ENCODE data around the gene TULP4. TPM values are rescaled to one million over a fixed set of nuclear protein-coding genes. Genes with fewer than 3 reads are reported as not detected.

The TULP4 gene
- polyA plus RNA-seq, 3 donors, result 6.5 to 10.6 (median 7.9) TPM

DNA sequence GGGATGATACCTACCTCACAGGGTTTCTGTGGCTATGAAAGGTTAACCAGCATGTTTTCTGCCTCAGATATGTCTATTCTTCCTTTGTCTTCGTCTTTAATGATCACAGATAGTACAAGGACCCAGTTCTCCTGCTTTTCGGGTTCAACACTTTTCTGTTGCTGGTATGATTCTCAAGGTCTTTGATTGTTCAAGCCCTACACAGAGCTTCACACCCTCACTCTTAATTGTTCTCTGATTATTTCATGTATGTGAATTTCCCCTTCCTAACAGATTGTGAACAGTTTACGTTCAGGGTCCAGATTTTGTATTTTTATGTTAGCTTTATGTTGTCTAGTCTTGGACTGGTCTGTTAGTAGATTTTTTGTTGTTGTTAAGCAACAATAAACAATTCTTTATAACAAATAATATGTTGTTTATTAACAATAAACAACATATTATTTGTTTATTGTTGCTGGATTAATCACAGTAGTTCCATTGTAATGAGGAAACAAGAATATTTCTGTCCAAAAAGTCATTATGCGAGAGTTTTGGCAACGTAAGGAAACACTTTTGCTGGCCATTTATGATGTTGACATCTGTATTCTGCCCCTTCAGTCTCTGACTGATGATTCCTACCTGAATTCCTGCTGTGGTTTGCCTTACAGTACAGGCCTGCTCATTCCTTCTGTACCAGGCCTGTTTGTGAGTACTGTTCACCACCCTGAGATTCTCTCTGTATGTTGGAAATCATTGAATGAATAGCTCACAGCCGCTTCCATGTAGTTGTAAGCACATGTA, 27.2 kb upstream of the TULP4 start:
- H3K4me2 ChIP-seq (replicated peaks; ENCODE audit: extremely low read depth, low read length, poor library complexity, severe bottlenecking), result no peak overlapping the region
- no peaks in the 10 kb centered on the region for H3K27me3 Mint-ChIP-seq (ENCODE audit: low read depth in 3 of 3)
- no peak overlapping the region for H3K27ac Mint-ChIP-seq
- no peaks in the 10 kb centered on the region for H4K20me1 ChIP-seq (ENCODE audit: insufficient read depth, low read length)
- H3K36me3 ChIP-seq (replicated peaks in 1 of 2; ENCODE audit: control insufficient read depth in 1 of 2, insufficient read depth in 2 of 2, low read length in 2 of 2), result no peaks in the 10 kb centered on the region
- no peak overlapping the region for H3K4me3 Mint-ChIP-seq
- no peaks in the 10 kb centered on the region for H3K9me3 ChIP-seq (replicated peaks in 1 of 2; ENCODE audit: control insufficient read depth in 1 of 2, insufficient read depth in 1 of 2, low read length in 2 of 2)
- WGBS (ENCODE audit: insufficient coverage), result 89% methylated on average over 4 of the region's 6 CpGs
- no peaks in the 10 kb centered on the region for H3K4me1 ChIP-seq (ENCODE audit: control insufficient read depth in 1 of 2, insufficient read depth in 2 of 2, low read length in 2 of 2)
- H3K27ac ChIP-seq (ENCODE audit: low read depth in 1 of 2, low read length in 2 of 2), result no peak overlapping the region
- DNase-seq, result no peak
- no peak overlapping the region for H2AFZ ChIP-seq (ENCODE audit: insufficient read depth, low read depth, low read length, poor library complexity, severe bottlenecking)
- intact Hi-C loops (cut with micrococcal nuclease), result no loop called here
- no peak overlapping the region for H3K9ac ChIP-seq (ENCODE audit: insufficient read depth, low read length, poor library complexity, severe bottlenecking)
- H3K79me2 ChIP-seq (ENCODE audit: insufficient read depth, low read length), result no peaks in the 10 kb centered on the region
- H3K36me3 Mint-ChIP-seq, result peaks cover 1 to 7% of the 10 kb centered on the region in 2 donors
- no peaks in the 10 kb centered on the region for H3K9me3 Mint-ChIP-seq
- H3K4me1 Mint-ChIP-seq, result no peaks in the 10 kb centered on the region
- no peaks in the 10 kb centered on the region for H3K27me3 ChIP-seq (ENCODE audit: control insufficient read depth in 2 of 2, insufficient read depth in 2 of 2, low read length in 2 of 2)
- TF ChIP-seq, protein P1, sequence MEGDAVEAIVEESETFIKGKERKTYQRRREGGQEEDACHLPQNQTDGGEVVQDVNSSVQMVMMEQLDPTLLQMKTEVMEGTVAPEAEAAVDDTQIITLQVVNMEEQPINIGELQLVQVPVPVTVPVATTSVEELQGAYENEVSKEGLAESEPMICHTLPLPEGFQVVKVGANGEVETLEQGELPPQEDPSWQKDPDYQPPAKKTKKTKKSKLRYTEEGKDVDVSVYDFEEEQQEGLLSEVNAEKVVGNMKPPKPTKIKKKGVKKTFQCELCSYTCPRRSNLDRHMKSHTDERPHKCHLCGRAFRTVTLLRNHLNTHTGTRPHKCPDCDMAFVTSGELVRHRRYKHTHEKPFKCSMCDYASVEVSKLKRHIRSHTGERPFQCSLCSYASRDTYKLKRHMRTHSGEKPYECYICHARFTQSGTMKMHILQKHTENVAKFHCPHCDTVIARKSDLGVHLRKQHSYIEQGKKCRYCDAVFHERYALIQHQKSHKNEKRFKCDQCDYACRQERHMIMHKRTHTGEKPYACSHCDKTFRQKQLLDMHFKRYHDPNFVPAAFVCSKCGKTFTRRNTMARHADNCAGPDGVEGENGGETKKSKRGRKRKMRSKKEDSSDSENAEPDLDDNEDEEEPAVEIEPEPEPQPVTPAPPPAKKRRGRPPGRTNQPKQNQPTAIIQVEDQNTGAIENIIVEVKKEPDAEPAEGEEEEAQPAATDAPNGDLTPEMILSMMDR (IDR thresholded peaks at IDR 0.05), result no peak
- H3K4me3 ChIP-seq (replicated peaks in 1 of 3; ENCODE audit: low read depth in 2 of 3, low read length in 3 of 3), result no peak overlapping the region

DNA sequence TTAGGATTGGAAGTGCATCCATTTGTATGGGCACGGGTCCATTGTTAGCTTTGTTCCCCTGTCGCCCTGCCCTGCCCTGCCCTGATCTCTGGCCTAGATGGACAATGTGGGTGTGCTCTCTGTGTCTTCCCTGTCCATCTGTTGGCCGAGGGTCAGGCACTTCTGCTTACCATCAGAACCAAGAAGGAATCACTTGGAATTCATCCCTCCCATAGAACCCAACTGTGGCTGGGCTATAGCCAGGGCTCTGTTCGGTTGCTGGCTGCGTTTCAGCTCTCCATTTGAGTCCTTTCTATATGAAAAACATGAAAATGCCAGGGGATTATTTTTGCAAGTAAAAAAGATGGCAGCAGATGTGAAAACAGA, 26.6 kb upstream of the TULP4 start:
- H2AFZ ChIP-seq (ENCODE audit: insufficient read depth, low read depth, low read length, poor library complexity, severe bottlenecking), result no peak overlapping the region
- intact Hi-C loops (cut with micrococcal nuclease), result no loop called here
- H3K27ac ChIP-seq (ENCODE audit: low read depth in 1 of 2, low read length in 2 of 2), result no peak overlapping the region
- no peak overlapping the region for H3K9ac ChIP-seq (ENCODE audit: insufficient read depth, low read length, poor library complexity, severe bottlenecking)
- H3K4me3 ChIP-seq (replicated peaks in 1 of 3; ENCODE audit: low read depth in 2 of 3, low read length in 3 of 3), result no peak overlapping the region
- Mint-ChIP-seq H3K4me1 (no peaks in the 10 kb centered on the region), H3K36me3 (peaks cover 0 to 7% of the 10 kb centered on the region in 2 donors), H3K27me3 (ENCODE audit: low read depth in 3 of 3) (no peaks in the 10 kb centered on the region), H3K27ac (no peak overlapping the region), H3K9me3 (no peaks in the 10 kb centered on the region), H3K4me3 (no peak overlapping the region)
- DNase-seq, result no peak
- WGBS (ENCODE audit: insufficient coverage), result 96% methylated on average over 5 of the region's 5 CpGs
- H3K79me2 ChIP-seq (ENCODE audit: insufficient read depth, low read length), result no peaks in the 10 kb centered on the region
- H3K36me3 ChIP-seq (replicated peaks in 1 of 2; ENCODE audit: control insufficient read depth in 1 of 2, insufficient read depth in 2 of 2, low read length in 2 of 2), result no peaks in the 10 kb centered on the region
- no peak overlapping the region for H3K4me2 ChIP-seq (replicated peaks; ENCODE audit: extremely low read depth, low read length, poor library complexity, severe bottlenecking)
- TF ChIP-seq, protein P1 (IDR thresholded peaks at IDR 0.05), result no peak
- H3K9me3 ChIP-seq (replicated peaks in 1 of 2; ENCODE audit: control insufficient read depth in 1 of 2, insufficient read depth in 1 of 2, low read length in 2 of 2), result no peaks in the 10 kb centered on the region
- H3K27me3 ChIP-seq (ENCODE audit: control insufficient read depth in 2 of 2, insufficient read depth in 2 of 2, low read length in 2 of 2), result no peaks in the 10 kb centered on the region
- no peaks in the 10 kb centered on the region for H3K4me1 ChIP-seq (ENCODE audit: control insufficient read depth in 1 of 2, insufficient read depth in 2 of 2, low read length in 2 of 2)
- no peaks in the 10 kb centered on the region for H4K20me1 ChIP-seq (ENCODE audit: insufficient read depth, low read length)
